ENCODE data around the gene GABBR2.
"Not testable (repeated sequence)": the region's sequence is repeated elsewhere in the genome, so short reads cannot be mapped to it uniquely, and the experiment has no call there.

GABBR2 gene

GRCh38 chr9:98471185-98471584, 237.6 kb downstream of the GABBR2 start:
- DNase-seq (ENCODE audit: insufficient read length) (no peak), FAIRE-seq (no peak)
- TF ChIP-seq POLR2A (IDR thresholded peaks at IDR 0.05; ENCODE audit: low read depth, low read length) (no peak), POLR2AphosphoS5 (IDR thresholded peaks at IDR 0.05; ENCODE audit: low read depth, low read length) (no peak), TAF1 (IDR thresholded peaks at IDR 0.05; ENCODE audit: borderline replicate concordance, low read depth, low read length) (no peak)

- FAIRE-seq (no peak), DNase-seq (ENCODE audit: insufficient read length) (no peak)
- TF ChIP-seq POLR2AphosphoS5 (IDR thresholded peaks at IDR 0.05; ENCODE audit: low read depth, low read length) = no peak
- TF ChIP-seq POLR2A (IDR thresholded peaks at IDR 0.05; ENCODE audit: low read depth, low read length) = no peak
- TF ChIP-seq TAF1 (IDR thresholded peaks at IDR 0.05; ENCODE audit: borderline replicate concordance, low read depth, low read length) = no peak
Measured at GRCh38 chr9:98468567-98469239, 240.0 kb downstream of the GABBR2 start.

DNA sequence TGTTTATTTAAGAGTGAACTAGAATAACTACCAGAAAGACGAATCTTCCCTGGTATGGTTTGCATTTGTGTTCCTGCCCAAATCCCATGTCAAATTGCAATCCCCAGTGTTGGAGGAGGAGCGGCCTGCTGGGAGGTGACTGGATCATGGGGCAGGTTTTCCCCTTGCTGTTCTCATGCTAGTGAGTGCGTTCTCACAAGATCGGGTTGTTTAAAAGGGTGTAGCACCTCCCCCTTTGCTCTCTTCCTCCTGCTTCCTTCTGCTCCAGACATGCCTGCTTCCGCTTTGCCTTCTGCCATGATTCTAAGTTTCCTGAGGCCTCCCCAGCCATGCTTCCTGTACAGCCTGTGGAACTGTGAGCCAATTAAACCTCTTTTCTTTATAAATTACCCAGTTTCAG, 242.9 kb downstream of the GABBR2 start:
- FAIRE-seq (no peak), DNase-seq (ENCODE audit: insufficient read length) (no peak)
- TF ChIP-seq POLR2AphosphoS5 (IDR thresholded peaks at IDR 0.05; ENCODE audit: low read depth, low read length) (no peak), POLR2A (IDR thresholded peaks at IDR 0.05; ENCODE audit: low read depth, low read length) (no peak), TAF1 (IDR thresholded peaks at IDR 0.05; ENCODE audit: borderline replicate concordance, low read depth, low read length) (no peak)

- not testable (repeated sequence) for FAIRE-seq
Measured at GRCh38 chr9:98464156-98464690, 244.5 kb downstream of the GABBR2 start.

DNA sequence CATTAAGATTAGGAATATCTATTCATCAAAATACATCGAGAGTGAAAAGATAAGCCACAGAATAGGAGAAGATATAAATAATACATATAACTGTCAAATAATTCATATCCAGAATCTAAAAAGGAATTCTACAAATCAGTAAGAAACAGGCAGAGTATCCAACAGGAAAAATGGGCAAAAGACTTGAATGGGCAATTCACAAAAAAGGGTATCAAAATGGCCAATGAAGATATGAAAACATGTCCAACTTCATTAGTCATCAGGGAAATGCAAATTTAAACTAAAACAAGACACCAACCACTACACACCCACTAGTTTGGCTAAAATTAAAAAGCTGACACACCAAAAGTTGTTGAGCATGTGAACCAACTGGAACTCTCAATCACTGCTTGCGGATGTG, 246.4 kb downstream of the GABBR2 start:
- FAIRE-seq (no peak), DNase-seq (ENCODE audit: insufficient read length) (no peak)
- TF ChIP-seq POLR2A (IDR thresholded peaks at IDR 0.05; ENCODE audit: low read depth, low read length) (no peak), TAF1 (IDR thresholded peaks at IDR 0.05; ENCODE audit: borderline replicate concordance, low read depth, low read length) (no peak), POLR2AphosphoS5 (IDR thresholded peaks at IDR 0.05; ENCODE audit: low read depth, low read length) (no peak)

More at GRCh38 chr9:98464156-98464690, 244.5 kb downstream of the GABBR2 start:
- DNase-seq (ENCODE audit: insufficient read length) = not testable (repeated sequence)

DNA sequence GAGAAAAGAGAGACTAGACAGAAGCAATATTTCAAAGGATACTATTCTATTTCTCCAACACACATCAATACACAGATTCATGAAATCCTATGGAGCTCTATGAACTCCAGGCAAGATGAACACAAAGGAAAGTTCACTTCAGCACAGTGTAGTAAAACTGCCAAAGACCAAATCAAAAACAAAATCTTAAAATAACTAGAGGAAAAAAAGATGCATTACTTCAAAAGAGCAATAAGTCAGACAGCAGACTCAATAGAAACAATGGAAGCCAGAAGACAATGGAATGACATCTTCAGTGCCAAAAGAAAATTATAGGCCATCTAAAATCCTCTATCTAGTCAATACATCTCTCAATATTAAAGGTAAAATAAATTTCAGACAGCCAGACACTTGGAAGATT, 248.0 kb downstream of the GABBR2 start:
- TF ChIP-seq TAF1 (IDR thresholded peaks at IDR 0.05; ENCODE audit: borderline replicate concordance, low read depth, low read length) = no peak
- TF ChIP-seq POLR2A (IDR thresholded peaks at IDR 0.05; ENCODE audit: low read depth, low read length) = no peak
- TF ChIP-seq POLR2AphosphoS5 (IDR thresholded peaks at IDR 0.05; ENCODE audit: low read depth, low read length) = no peak
- DNase-seq (ENCODE audit: insufficient read length) (no peak), FAIRE-seq (no peak)

- DNase-seq (ENCODE audit: insufficient read length) = no peak
- no peak for TF ChIP-seq POLR2A (IDR thresholded peaks at IDR 0.05; ENCODE audit: low read depth, low read length)
- TF ChIP-seq TAF1 (IDR thresholded peaks at IDR 0.05; ENCODE audit: borderline replicate concordance, low read depth, low read length) = no peak
- no peak for TF ChIP-seq POLR2AphosphoS5 (IDR thresholded peaks at IDR 0.05; ENCODE audit: low read depth, low read length)
Measured at GRCh38 chr9:98457726-98458370, 250.9 kb downstream of the GABBR2 start.

DNA sequence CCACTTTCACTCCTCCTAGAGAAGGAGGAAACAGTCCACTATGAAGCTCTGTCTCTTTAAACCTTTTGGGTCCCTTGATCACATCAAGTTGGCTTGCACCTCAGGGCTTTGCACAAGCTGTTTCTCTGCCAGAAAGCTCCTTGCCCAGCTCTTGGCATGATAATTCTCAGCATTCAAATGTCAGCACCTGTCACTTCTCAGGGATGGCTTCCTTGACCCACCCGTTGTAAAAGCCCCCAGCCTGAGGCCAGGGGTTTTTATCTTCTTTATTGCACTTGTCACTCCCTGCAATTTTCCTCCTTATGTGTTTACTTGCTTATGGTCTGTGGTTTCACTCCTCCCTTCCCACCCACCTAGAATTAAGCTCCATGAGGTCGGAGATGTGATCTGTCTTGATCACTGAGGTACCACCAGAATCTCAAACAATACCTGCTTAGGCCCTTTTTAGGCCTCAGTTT, 252.6 kb downstream of the GABBR2 start:
- no peak for FAIRE-seq
- TF ChIP-seq TAF1 (IDR thresholded peaks at IDR 0.05; ENCODE audit: borderline replicate concordance, low read depth, low read length) (no peak), POLR2AphosphoS5 (IDR thresholded peaks at IDR 0.05; ENCODE audit: low read depth, low read length) (no peak), POLR2A (IDR thresholded peaks at IDR 0.05; ENCODE audit: low read depth, low read length) (no peak)
- no peak for DNase-seq (ENCODE audit: insufficient read length)

More at GRCh38 chr9:98457726-98458370, 250.9 kb downstream of the GABBR2 start:
- no peak for FAIRE-seq

- FAIRE-seq (no peak), DNase-seq (ENCODE audit: insufficient read length) (no peak)
- TF ChIP-seq POLR2A (IDR thresholded peaks at IDR 0.05; ENCODE audit: low read depth, low read length) (no peak), TAF1 (IDR thresholded peaks at IDR 0.05; ENCODE audit: borderline replicate concordance, low read depth, low read length) (no peak), POLR2AphosphoS5 (IDR thresholded peaks at IDR 0.05; ENCODE audit: low read depth, low read length) (no peak)
Measured at GRCh38 chr9:98455256-98456155, 253.2 kb downstream of the GABBR2 start.

- TF ChIP-seq TAF1 (IDR thresholded peaks at IDR 0.05; ENCODE audit: borderline replicate concordance, low read depth, low read length) = no peak
- no peak for TF ChIP-seq POLR2AphosphoS5 (IDR thresholded peaks at IDR 0.05; ENCODE audit: low read depth, low read length)
- no peak for TF ChIP-seq POLR2A (IDR thresholded peaks at IDR 0.05; ENCODE audit: low read depth, low read length)
- DNase-seq (ENCODE audit: insufficient read length) = no peak
- no peak for FAIRE-seq
Measured at GRCh38 chr9:98453589-98454311, 255.0 kb downstream of the GABBR2 start.

DNA sequence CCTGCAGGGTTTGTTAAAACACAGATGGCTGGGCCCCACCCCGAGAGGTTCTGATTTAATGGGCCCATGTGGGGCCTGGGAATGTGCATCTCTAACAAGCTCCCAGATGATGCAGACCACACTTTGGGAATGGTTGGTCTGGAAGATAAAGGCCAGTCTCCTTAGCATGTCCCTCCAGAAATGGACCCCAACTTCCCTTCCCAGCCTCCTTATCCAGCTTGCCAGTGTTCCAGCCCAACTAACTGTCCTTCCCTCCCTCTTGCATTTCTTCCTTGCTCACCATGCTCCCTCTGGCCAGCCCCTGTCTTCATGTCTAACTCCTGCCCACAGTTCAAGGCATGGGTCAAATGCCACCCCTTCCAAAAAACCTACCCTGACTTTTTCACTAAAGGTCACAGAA, 257.2 kb downstream of the GABBR2 start:
- FAIRE-seq = no peak
- TF ChIP-seq POLR2AphosphoS5 (IDR thresholded peaks at IDR 0.05; ENCODE audit: low read depth, low read length) (no peak), POLR2A (IDR thresholded peaks at IDR 0.05; ENCODE audit: low read depth, low read length) (no peak), TAF1 (IDR thresholded peaks at IDR 0.05; ENCODE audit: borderline replicate concordance, low read depth, low read length) (no peak)

More for the DNA sequence above, 257.2 kb downstream of the GABBR2 start:
- no peak for DNase-seq (ENCODE audit: insufficient read length)

All from GM12892 (cell line).